IPS DF 4.7 (cell line): Measurements from ENCODE around the gene APOA4.
"Not testable (repeated sequence)": the region's sequence is repeated elsewhere in the genome, so short reads cannot be mapped to it uniquely, and the experiment has no call there.

Experiments used
- DNase-seq: peaks from one replicate; pipeline ENCODE4 v3.0.0-alpha.2; 2013; ENCODE audit warnings: low spot score; ENCODE audit errors: extremely low read depth

The APOA4 gene

DNA sequence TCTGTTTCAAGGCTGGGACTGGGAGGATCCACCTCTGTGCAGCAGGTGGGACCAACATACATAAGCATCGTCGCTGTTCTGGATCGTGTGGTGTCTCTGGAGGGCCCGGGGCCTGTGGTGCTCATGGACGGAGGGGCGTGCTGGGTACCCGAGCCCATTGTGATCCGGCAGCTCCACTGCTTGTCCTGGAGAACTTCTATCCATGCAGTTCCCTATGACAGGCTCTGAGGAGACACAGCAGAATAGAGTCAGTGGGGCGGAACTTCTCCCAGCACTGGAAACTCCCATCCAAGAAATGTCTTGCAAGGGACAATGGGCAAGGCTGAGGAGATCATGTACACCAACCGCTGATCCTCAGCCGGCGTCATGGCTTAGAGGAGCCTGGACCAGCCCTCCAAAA lies 26.0 kb upstream of the APOA4 start:
- DNase-seq = no peak

DNA sequence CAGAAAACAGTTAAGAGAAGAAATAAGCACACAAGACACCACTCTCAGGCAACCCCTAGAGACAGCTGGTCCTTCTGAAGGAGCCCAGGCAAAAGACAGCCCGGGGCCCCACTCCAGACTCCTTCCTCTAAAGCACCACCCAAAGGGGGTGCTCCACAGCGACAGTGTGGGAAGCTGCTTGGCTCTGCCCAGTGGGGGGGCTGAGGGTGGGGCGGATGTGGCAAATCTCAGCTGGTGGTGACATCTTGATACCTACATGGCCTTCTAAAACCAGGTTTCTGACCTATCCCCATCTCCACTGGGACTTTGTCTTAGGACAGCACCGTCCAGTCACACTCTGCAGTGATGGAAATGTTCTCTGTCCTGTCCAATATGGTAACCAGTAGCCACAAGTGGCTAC lies 24.5 kb upstream of the APOA4 start:
- DNase-seq = no peak

DNA sequence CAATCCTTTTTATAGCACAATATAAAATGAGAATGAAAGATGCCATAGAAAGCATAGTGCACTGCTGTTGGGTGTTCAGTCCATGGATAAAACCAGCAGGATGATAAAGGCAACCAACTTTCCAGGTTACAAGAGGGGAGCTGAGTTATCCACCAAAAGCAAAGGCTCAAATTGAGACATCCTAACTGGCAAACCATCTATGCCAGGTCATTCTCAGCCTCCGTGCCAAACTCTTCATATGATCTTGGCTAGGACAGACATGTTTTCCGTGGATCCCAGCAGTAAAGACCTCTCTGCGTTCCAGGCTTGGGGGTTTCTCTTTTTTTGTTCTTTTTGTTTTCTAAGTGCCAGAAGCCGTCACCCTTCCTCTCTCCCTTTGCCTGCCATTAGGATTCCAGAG lies 21.6 kb upstream of the APOA4 start:
- no peak for DNase-seq

DNA sequence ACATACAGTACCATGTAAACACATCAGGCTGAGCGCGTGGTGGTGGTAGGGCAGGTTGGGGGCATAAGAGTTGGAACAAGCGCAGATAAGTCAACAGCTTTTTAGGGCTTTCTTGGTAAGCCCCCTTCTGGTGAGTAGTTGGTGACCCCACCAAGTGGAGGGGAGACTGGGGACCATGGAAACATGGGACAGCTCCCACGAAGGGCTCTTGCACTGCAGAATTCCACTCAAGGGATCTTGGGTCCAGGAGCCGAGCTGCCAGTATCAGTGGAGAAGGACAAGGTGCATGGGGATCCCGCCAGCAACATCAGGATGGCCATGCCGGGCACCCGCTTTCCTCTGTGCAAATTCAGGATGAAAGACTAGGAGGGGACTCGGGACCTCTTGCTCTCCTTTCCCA lies 20.6 kb upstream of the APOA4 start:
- DNase-seq = no peak

DNA sequence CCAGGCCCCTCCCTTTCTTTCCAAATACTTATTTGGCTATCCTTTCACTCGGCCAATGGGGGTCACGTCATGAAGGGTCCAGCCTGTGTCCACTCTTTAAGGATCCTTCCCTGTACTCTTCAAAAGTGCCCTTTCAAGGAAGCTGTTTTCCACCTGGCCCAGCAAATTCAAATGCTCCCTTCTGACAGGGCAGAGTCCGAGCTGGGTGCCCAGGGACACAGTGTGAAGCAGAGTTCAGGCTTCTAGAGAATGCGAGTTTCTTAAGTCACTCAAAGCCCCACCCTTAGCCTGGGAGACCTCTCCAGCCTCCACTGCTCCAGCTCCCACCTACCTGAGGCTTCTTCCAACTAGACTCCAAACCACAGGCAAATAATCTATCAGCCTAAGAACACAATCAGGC lies 19.8 kb upstream of the APOA4 start:
- DNase-seq = no peak

DNA sequence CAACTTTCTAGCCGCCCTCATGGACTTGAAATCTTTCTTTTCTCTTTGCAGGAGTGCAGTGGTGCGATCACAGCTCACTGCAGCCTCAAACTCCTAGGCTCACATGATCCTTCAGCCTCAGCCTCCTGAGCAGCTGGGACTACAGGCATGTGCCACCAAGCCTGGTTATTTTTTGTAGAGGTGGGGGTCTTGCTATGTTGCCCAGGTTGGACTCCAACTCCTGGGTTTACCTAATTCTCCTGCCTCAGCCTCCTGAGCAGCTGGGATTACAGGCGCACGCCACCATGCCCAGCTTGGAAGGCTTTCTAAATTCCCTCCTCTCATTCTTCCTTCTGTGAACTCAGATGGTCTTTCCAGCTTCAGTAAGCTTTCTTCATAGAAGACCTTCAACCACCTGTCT lies 19.0 kb upstream of the APOA4 start:
- no peak for DNase-seq

DNA sequence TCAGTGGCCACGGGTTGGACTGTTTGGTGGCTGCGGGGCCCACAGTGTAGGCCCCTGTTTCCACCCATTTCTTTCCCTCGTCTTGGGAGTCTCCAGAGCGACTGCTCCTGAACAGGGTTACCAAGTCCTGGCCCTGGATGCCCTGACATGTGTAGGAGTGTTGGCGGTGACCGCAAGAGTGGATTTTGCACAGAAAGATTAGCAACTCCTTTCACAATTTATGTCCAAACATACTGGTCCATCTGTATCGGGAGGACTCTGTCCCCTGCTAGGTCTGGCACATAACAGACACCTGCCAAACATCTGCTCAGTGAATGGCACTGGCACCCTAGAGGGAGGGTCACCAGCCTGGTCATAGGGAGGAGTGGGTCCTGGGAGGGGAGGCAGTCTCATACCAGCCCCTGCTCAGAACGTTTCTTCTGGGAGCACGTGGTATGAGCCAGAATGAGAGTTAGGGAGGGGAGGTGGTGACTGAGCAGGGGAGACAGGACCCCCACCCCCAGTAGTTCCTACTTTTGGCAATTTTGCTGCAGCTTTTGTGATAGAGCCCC lies 17.7 kb upstream of the APOA4 start:
- no peak for DNase-seq

DNA sequence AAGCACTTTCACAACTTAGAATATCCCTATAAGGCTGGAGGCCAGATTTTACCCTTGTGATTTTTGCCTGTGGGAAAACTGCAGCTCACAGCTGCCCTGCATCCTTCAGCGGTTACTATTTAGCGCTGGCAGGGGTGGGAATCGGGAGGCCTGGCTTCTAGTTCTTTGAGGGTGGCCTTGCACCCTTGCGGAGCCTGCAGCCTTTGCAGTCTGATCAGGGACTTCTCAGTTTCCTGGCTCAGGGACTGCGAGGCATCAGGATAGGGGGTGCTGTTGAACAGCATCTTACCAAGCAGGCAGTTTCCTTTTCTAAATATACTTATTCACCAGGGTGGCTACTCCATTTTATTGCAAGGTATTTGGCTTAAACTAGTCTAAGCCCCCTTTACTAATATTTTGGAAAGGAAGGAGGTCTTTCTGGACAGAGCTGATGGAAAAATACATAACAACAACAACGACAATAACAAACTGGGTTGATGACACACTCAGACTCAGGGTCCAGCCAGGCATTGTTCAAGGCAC lies 17.2 kb upstream of the APOA4 start:
- no peak for DNase-seq

DNA sequence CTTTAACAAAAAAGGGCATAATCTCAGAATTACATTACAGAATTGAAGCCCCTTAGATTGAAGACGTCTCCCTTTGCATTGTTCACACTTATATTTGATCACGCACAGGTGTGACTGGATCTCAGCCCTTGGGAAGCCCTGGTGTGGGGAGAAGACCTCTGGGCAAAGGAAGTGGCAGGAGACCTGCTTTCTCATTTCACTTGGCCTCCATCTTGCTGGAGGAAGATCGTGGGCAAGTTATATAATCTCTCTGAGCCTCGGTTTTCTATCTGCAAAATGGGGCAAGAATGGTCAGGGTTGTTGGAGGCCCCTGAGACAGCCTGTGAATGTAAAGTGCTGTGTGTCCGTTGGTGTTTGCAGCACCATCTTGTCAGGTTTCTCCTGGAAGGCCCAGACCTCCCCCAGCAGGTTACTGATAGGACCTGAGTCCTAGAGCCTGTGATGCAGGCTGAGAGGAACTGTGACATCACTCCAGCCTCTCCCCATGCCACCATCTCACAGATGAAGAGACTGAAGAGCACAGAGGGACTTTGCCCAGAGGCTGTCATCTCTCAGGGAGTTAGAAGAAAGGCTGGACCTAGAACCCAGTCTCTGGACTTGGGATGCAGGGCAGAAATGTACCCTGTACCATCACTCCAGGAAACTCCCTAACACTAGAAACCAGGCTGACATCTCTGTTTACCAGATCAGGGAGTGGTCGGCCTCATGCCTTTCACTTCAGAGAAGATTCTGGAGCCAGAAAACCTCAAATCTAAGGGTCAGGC lies 15.4 kb upstream of the APOA4 start:
- no peak for DNase-seq

DNA sequence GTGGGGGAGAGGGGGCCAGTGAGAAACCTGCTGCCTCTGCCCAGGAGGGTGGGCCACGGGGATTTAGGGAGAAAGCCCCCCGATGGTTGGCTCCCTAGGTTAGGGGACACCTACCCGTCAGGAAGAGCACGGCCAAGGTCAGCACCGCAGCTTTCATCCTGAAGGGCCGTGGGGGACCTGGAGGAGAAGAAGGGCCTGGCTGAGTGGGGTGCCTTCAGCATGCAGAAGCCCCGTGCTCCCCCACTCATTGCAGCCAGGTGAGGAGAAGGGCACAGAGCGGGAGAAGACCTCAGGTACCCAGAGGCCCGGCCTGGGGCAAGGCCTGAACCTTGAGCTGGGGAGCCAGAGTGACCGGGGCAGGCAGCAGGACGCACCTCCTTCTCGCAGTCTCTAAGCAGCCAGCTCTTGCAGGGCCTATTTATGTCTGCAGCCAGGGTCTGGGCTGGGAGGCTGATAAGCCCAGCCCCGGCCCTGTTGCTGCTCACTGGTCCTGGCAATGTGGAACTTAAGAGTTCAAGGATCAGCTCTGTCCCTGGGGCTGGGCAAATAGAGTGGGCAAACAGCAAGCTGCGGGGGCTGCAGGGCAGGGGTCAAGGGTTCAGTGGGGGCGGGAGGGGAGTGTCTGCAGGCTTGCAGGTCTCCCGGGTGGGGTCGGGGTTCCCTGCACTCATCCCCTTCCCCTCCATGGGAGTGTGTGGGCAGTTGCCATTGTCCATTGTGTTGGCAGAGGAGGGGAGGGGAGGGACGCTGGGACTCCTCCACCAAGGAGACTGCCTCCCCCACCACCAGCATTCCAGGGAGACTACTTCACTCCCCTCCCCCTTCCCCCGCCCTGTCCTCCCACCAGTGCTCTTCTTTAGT lies 14.4 kb upstream of the APOA4 start, which contains the start of gene APOA1:
Gene APOA1, minus strand, starts transcription at position 392 of the 861 bp plus-strand sequence. Its CDS starts 235 bp downstream, at position 157.
- no peak for DNase-seq

DNA sequence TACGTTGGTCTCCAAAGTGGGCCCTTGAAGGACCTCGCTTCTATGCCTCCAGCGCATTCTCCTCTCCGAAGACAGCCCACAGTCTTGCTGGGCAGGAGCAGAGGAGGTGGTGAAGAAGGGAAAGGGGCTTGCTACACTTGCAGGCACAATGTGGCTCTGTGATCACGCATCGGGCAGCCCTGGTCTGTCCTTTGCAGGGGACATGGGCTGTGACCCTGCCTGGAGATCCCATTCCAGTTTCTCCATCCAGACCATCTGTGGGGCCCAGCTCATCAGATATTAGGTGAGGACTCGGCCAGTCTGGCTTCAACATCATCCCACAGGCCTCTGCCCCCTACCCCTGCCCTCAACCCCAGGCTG lies 13.5 kb upstream of the APOA4 start:
- DNase-seq = no peak

DNA sequence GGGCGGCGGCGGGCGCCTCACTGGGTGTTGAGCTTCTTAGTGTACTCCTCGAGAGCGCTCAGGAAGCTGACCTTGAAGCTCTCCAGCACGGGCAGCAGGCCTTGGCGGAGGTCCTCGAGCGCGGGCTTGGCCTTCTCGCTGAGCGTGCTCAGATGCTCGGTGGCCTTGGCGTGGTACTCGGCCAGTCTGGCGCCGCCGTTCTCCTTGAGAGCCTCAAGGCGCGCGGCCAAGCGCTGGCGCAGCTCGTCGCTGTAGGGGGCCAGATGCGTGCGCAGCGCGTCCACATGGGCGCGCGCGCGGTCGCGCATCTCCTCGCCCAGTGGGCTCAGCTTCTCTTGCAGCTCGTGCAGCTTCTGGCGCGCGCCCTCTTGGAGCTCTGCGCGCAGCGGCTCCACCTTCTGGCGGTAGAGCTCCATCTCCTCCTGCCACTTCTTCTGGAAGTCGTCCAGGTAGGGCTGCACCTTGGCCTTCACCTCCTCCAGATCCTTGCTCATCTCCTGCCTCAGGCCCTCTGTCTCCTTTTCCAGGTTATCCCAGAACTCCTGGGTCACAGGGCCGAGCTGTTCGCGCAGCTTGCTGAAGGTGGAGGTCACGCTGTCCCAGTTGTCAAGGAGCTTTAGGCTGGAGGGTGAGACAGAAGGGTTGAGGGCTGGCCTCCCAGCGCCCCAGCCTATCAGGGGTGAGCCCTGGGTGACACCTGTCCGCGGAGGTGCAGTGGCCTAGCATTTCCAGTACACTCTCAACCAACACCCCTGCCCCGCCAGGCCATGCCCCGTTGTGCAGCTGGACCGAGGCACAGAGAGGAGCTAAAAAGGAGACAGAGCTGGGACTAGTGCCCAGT lies 12.9 kb upstream of the APOA4 start:
- peak; percentile 66 for DNase-seq

DNA sequence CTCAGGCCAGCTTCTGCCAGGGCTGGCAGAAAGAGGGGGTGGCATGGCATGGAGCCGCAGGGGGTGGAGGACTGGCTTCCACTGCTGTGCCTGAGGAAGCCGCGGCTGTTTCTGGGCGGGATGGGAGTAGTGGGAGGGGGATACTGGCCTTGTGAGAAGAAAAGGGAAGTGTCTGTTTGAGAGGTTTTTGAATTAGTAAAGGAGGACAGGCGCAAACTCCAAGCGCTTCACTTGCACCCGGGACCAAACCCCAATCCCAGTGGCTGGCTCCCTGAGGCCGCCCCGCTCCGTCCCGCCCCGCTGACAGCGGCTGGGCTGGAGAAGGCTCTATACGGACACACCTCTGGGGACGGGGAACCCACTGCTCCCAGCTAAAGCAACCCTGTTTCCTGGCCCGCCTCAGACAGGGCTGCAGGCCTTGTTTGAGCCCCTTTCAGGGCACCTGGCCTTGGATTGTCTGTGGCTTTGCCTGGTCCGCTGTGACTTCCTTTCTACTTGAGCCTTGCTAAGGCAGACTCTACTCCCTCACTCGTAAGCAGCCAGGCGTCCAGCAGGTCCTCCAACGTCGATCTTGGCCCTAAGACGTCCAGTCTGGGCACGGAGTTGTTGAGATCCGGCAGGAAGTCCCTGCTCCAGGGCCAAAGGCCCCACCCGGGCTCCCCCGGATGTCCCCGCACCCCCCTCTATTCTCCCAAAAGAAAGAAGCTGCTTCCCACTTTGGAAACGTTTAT lies 12.1 kb upstream of the APOA4 start:
- no peak for DNase-seq

DNA sequence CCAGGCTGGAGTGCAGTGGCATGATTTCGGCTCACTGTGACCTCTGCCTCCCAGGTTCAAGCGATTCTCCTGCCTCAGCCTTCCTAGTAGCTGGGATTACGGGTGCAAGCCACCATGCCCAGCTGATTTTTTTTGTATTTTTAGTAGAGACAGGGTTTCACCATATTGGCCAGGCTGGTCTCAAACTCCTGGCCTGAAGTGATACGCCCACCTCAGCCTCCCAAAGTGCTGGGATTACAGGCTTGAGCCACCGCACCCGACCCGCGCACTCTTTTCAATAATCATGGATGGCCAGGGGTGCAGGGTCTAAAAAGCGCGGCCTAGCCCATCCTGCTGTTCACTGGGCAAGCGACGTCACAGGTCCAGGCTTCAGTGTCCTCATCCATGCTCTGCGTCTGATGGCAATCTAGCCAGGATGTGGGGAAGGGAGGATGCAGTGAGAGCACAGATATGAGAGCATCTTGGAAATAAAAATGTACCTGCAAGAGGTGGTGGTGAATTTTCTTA lies 11.5 kb upstream of the APOA4 start:
- DNase-seq = not testable (repeated sequence)

DNA sequence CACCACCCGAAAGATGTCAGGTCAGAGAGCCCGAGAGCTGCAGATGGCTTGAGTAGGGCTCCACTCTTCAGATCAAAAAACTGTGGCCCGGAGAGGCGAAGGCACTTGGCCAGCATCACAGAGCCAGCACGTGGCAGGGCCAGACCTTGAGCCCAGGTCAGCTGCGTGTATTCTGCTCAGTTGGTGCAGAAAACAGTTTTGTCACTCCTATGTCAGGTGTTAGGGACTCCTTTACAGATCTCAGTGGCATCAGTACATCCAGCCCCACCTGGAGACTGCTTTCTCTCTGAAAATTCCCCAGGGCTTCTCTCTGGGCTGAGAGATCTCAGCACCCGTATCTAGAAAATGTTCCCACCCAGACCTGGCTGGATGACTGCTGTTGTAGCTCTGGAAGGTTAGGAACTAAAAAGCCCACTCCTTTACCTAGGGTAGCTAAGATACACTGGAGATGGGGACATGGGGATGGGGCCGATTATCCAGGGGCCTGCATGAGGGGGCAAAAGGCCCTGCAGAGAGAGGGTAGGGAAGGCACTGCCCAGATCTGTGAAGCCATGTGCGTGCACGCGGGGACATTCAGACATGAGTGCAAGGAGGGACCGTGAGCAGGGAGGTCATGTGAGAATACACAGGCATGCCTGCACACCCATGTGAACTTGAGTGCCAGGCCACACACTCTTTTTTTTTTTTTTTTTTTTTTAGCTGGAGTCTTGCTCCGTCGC lies 10.9 kb upstream of the APOA4 start:
- no peak for DNase-seq

DNA sequence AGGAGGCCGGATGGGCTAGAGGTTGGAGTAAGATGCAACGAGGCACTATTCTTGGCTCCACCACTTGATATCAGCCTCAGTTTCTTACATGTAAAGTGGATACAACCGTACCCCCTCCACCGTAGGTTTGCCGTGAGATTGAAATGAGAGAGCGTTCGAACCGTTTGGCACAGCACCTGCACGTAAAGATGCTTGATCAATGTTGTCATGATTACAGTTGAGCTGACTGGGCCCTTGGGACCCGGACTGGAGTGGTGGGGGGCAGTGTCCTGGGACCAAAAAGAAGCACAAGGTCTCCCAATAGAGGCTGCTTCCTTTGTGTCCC lies 10.3 kb upstream of the APOA4 start:
- DNase-seq = no peak

DNA sequence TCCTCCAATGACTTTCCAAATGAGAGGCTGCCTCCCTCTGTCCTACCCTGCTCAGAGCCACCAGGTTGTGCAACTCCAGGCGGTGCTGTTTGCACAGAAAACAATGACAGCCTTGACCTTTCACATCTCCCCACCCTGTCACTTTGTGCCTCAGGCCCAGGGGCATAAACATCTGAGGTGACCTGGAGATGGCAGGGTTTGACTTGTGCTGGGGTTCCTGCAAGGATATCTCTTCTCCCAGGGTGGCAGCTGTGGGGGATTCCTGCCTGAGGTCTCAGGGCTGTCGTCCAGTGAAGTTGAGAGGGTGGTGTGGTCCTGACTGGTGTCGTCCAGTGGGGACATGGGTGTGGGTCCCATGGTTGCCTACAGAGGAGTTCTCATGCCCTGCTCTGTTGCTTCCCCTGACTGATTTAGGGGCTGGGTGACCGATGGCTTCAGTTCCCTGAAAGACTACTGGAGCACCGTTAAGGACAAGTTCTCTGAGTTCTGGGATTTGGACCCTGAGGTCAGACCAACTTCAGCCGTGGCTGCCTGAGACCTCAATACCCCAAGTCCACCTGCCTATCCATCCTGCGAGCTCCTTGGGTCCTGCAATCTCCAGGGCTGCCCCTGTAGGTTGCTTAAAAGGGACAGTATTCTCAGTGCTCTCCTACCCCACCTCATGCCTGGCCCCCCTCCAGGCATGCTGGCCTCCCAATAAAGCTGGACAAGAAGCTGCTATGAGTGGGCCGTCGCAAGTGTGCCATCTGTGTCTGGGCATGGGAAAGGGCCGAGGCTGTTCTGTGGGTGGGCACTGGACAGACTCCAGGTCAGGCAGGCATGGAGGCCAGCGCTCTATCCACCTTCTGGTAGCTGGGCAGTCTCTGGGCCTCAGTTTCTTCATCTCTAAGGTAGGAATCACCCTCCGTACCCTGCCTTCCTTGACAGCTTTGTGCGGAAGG lies 9.5 kb upstream of the APOA4 start:
- no peak for DNase-seq

DNA sequence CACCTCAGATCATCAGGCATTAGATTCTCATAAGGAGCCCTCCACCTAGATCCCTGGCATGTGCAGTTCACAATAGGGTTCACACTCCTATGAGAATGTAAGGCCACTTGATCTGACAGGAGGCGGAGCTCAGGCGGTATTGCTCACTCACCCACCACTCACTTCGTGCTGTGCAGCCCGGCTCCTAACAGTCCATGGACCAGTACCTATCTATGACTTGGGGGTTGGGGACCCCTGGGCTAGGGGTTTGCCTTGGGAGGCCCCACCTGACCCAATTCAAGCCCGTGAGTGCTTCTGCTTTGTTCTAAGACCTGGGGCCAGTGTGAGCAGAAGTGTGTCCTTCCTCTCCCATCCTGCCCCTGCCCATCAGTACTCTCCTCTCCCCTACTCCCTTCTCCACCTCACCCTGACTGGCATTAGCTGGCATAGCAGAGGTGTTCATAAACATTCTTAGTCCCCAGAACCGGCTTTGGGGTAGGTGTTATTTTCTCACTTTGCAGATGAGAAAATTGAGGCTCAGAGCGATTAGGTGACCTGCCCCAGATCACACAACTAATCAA lies 8.8 kb upstream of the APOA4 start:
- no peak for DNase-seq
